Measurements from ENCODE around the gene CFAP52.
"Not testable (repeated sequence)": the region's sequence is repeated elsewhere in the genome, so short reads cannot be mapped to it uniquely, and the experiment has no call there.

Gene CFAP52

DNA sequence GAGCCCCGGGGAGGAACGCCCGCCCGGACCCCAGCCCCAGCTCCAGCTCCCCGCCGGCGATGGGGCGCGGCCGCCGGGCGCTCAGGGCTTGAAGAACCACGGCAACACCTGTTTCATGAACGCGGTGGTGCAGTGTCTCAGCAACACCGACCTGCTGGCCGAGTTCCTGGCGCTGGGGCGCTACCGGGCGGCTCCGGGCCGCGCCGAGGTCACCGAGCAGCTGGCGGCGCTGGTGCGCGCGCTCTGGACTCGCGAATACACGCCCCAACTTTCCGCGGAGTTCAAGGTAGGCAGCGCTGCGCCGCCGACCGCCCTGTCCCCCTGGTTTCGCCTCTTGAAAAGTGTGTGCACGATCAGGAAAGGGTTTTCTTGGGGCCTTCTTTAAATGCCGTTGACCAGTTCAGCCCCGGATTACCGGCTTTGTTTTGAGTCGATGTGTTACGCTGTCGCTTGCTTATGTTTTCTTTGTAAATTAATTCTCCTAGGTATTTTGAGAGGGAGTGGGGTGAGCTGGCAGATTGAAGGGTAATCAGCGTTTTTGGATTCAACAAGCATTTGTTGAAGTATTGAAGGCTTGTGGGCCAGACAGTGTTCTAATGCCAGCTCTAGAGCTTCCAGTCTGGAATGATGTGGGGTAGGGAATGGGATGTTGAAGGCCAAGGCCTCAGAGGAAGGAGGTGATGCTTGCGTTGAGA is 69.6 kb downstream of the CFAP52 start:
- no peak for DNase-seq (ENCODE audit: low read depth in 2 of 2)

DNA sequence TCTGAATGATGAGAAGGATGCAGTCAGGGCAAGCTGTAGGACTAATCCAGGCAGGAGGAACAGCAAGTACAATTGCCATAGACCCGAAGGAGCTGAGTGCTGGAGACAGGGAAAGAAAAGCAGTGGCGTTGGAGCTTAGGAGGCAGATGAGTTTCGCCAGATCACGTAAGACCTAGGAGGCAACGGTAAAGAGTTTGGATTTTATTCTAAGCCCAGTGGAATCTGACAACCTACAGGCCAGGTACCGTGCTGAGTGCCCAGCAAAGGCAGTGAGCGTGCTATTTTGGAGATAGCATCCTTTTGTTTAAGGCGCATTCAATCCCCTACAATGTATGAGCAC is 70.1 kb downstream of the CFAP52 start:
- DNase-seq (ENCODE audit: low read depth in 2 of 2), result no peak

DNA sequence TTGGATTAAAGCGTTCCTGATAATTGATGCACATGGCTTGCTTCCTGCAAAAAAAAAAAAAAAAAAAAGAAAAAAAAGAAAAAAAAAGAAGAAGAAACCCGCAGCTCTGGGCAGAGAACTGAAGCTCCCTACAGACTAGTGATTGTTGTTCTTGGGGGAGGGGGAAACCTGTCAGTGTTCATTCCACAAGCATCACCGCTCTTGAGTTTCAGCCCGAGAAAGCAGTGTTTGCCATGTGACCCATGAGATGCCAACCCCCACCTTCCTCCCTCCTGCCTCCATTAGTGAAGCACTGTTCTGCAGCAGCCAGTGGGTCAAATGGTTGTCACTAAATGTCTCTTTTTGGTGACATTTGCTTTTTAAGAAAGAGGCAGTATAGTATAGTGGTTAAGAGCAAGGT is 70.6 kb downstream of the CFAP52 start:
- DNase-seq (ENCODE audit: low read depth in 2 of 2), result no peak

DNA sequence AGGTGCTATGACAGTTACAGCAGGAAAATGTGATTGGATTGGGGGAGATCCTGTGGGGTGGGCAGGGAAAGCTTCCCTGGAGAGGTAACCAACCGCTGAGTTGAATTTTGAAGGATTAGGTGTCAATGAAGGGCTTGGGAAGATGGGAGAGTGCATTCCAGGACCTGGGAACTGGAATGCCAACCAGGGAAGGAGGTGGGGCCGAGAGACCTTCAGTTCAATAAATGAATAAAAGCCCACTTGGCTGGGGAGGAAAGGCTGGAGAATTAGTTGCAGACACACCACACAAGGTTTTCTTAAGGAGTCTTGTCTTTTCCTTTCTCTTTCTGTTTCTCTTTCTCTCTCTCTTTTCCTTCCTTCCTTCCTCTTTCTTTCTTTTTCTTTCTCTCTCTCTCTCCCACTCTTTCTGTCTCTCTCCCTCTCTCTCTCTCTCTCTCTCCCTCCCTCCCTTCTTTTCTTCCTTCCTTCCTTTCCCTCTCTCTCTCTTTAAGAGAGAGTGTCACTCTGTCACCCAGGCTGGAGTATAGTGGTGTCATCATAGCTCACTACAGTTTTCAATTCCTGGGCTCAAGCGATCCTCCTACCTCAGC is 72.2 kb downstream of the CFAP52 start:
- no peak for DNase-seq (ENCODE audit: low read depth in 2 of 2)

DNA sequence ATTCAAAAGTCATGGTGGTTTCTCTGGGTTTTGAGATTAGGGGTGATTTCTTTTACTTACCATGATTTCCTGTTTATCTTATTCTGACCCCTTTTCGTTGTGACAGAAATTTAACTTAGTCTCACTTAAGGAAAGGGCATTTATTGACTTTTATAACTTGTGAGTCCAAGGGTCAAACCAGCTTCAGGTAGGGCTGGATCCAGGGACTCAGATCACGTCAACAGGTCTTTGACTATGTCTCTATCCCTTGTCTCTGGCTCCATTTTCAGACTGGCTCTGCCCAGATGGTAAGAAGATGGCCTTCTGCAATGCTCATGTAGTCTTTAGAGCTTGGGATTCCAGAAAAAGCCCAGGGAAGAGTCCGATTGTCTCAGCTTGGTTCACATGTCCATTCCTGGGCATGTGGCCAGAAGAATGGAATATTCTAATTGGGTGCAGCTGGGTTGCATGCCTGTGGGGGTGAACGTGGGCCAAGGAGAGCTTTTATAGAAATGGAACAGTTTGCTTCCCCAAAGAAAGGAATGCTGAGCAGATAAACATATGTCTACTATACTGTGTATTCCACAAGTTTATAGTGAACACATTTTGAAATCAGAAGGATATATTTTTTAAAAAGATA is 82.3 kb downstream of the CFAP52 start:
- no peak for DNase-seq (ENCODE audit: low read depth in 2 of 2)

DNA sequence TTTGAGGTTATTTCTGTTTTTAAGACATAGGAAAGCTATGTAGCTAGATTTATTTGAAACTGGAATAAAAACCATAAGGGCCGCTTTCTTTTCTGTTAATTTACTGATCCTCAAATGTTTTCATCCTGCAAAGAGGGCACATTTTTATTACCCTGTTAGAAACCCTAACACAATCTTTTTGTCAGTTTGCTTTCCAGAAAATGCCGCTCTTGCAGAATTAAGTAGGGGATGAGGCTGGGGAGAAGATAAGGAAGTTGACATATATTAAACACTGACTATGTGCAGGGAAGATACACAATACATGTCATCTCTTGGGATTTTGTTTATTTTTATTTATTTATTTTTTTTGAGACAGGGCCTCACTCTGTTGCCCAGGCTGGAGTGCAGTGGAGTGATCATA is 84.6 kb downstream of the CFAP52 start:
- no peak for DNase-seq (ENCODE audit: low read depth in 2 of 2)

DNA sequence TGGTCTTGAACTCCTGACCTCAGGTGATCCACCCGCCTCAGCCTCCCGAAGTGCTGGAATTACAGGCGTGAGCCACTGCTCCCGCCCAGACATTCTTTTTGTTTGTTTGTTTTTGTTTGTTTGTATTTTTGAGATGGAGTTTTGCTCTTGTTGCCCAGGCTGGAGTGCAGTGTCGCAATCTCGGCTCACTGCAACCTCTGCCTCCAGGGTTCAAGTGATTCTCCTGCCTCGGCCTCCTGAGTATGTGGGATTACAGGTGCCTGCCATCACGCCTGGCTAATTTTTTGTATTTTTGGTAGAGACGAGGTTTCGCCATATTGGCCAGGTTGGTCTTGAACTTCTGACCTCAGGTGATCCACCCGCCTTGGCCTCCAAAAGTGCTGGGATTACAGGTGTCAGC is 87.1 kb downstream of the CFAP52 start:
- DNase-seq (ENCODE audit: low read depth in 2 of 2), result not testable (repeated sequence)

DNA sequence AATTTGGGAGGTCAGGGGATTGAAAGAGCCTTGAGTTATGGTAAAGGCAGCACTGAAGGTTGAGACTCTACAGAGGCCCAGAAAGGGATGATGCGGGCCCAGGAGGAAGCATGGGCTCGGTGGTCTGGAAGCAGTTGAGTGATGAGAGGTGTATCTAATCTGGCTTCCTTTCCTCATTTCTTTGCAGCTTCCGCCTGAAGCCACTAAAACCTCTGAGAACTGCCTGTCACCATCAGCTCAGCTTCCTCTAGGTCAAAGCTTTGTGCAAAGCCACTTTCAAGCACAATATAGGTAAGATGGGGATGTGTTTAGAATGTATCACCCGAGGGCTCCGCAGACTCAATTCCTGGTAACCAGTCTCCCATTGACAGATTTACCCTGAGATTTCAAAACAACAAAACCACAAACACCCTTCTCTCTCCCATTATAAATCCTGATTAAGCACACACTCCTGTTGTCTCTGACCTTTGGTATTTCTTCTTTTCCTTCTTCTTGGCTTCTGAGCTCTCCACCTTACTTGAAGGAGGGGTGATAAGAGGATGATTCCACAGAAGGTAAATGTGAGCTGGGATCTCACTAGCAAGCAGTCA is 90.1 kb downstream of the CFAP52 start:
- no peak for DNase-seq (ENCODE audit: low read depth in 2 of 2)

DNA sequence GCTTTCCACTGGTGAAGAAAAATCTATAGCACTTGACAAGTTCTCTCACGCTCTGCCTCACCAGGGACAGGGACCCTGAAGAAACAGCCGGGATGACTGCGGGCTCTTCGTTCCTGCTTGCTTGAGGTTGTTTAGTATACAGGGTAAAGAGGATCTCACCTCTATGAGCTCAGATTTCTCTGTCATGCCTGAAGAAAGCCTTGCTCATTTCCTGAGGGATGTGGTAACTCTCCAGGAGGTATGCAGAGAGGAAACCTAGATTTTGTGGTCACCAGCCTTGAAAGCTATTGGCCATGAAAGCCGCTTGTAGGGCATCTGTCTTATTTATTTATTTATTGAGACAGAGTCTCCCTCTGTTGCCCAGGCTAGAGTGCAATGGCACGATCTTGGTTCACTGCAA is 92.1 kb downstream of the CFAP52 start:
- no peak for DNase-seq (ENCODE audit: low read depth in 2 of 2)

DNA sequence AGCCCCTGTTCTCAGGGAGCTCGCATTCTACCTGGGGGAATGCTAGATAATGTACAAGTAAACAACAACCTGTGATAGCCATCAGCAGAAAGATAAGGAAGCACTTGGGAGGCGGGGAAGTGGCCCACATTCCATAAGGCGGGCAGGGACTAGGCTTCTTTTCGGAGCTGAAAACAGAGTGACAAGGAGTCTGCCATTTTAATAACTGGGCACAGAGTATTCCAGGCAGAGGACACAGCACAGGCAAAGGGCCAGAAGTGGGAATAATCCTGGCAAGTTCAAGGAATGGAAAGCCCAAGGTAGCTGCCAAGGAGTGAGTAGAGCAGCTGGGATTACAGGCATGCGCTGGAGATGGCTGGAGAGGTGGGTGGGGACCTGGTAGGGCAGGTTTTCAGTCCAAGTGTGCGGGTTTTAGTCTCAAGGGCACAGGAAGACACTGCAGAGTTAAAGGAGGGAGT is 93.1 kb downstream of the CFAP52 start:
- no peak for DNase-seq (ENCODE audit: low read depth in 2 of 2)

DNA sequence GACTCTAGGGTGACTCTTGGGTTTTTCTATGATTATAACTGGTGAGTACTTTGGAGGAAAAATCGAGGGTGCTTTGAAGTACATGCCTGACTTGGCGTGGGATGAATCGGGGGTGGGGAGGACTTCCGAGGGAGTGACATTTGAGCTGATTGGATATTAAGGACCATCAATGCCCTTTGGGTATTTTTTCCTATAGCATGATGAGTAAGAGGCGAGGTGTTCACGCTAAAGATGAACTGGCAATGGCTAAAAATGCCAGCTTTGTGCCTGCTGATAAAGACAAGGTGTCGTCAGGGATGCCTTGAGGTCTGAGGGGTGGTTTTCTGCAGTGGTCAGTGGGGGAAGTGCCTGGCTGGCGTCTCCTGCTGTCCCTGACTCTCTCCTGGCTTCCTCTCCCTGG is 94.2 kb downstream of the CFAP52 start:
- DNase-seq (ENCODE audit: low read depth in 2 of 2), result no peak

DNA sequence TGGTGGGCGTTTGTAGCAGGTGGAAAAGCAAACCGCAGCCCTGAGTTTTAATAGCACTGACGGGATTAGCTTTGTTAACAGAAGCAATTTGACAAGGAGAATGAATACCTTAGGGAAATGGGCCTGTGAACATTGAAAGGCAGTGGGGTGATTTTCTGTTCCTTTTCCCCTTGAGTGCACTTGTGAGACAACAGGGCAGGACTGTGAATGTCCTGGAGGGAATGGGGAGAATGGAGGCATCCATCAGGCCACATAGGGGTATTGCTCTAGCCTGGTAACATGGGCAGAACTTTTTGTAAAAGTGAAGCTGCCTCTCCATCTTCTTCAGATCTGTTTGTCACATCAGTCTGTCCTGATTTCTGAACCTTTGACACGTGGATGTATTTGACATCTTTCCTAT is 95.1 kb downstream of the CFAP52 start:
- no peak for DNase-seq (ENCODE audit: low read depth in 2 of 2)

DNA sequence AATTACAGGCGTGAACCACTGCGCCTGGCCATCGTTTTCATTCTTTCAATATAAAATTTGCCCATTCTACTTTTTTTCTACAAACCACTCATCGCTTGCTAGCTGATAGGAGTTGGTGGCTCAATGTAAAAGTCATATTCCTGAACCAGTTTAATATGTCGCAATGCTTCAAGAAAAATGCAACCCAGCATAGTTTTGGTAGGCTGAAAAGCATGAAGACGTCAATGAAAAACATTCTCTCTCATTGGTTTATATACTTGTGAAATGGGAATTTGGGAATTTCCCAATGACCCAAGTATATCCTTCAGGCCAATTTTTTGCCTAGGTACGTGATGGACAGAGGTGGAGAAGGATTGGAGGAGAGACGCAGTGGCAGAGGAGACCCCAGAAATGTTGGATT is 95.8 kb downstream of the CFAP52 start:
- no peak for DNase-seq (ENCODE audit: low read depth in 2 of 2)

DNA sequence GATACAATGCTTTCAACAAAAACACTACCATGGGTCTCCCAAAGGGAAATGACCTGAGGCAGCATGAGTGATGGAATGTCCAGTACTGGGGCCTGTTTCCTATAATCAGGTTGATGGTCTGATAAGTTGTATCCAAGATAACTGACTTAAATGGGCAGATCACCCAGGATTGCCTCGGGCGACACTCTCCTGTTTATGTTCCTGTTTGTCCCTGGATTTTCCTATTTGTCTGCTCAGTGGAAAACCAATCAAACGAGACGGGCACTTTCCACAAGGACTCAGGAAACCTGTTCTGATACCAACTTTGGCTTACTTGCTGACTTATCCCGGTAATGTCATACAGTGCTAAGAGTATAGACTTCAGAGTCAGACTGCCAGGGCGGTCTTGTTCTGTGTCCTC is 96.2 kb downstream of the CFAP52 start:
- no peak for DNase-seq (ENCODE audit: low read depth in 2 of 2)

DNA sequence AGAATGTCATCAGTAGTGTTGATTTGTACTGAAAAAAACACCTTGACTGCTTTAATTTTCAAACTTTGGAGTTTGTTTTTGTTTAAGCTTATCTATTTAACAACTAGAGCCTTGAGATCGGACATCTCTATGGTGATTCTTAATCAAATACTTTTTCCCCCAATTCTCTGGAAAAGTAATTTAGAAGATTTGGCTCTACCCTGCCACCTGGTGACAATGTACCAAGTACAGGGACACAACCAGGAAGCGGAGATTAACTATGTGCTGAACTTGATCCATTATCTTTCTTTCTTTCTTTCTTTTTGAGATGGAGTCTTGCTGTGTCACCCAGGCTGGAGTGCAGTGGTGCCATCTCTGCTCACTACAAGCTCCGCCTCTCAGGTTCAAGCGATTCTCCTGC is 99.6 kb downstream of the CFAP52 start:
- no peak for DNase-seq (ENCODE audit: low read depth in 2 of 2)

DNA sequence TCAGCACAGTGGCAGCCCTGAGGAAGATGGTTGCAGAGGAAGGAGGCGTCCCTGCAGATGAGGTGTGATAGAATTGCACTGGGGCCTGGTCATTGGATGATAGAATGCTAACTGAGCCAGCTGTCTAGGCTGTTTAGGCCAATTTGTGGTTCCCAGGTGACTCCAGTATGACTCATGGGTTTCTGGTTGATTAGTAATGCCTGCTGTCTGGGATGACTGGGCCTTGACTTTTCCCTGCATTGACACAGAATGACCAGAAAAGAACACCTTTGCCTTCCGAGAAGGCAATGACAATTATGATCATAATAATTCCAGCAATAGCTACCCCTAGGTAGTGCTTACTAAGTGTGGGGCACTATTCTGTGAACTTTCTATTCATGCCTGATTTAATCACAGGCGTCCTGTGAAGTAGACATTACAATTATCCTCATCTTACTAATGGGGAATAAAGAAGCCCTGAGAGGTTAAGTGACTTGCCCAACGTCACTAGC is 100.4 kb downstream of the CFAP52 start:
- DNase-seq (ENCODE audit: low read depth in 2 of 2), result no peak

DNA sequence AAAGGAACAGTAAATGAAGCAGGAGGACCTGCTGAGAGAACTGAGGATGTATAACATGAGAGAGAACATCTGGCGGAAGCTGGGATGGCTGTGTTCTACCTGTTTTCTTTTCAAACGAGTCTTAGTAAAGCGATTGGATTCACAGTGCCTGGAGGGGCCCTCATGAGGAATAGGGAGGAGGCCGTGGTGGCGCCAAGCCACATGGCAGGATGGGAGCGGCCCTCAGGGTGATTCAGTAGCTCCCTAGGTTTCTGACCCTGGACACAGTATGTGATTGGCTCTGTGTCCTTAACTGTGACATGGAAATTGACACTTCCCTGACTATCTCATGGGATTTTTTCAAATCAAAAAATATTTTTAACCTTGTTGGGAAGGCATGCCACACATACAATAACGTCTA is 101.0 kb downstream of the CFAP52 start:
- no peak for DNase-seq (ENCODE audit: low read depth in 2 of 2)

DNA sequence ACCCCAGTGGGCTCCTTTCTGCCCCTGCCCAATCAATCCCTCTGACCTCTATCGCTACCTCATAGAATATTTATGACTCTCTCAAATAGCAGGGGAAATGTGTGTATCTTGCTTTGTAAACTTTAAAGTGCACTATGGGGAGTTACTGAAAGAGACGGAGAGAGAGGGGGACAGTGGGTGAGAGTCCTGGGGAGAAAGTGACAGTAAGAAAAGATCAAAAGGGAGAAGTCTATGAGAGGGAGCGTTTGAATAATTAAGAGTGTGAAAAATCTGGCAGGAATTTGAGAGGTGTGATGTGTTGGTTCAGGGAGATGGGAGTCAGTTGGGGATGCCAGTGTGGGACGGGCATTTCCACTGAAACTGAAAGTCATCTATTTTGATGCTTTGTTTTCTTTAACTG is 101.5 kb downstream of the CFAP52 start:
- no peak for DNase-seq (ENCODE audit: low read depth in 2 of 2)

DNA sequence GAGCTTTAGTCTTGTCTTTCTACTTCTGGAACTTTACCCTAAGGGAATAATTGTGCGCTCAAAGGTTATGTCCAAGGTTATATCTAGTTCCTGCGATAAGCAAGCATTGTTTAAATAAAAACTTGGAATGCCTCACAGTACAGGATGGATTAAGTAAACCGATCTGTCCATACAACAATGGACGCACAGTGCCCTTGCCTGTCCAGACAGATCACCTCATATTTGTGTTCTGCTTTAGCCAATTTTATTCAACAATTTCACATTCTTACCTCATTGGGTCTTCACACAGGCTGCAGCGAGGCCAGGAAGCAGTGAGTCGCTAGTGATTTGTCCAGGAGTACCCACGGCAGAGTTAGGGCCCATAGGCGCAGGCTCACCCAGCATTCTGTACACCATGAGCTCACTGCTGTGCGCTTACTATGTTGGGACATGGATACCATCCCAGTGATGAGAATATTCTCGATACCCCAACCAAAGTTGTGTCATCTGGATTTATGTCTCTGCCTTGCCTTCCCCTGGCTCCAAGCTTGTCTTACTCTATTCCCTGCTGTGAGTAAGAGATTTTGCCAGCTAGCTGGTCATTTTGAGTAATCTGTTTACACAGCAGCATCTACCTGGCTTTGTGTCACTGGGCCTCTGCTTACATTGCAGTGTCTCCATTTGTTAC is 108.6 kb downstream of the CFAP52 start:
- no peak for DNase-seq (ENCODE audit: low read depth in 2 of 2)

All from stimulated activated CD8-positive, alpha-beta memory T cell treated with anti-CD3 and anti-CD28 coated beads, Interleukin-2, amount 100 ng/mL, for 1 hour (primary cell).